NT2/D1 (cell line): ENCODE results near the gene S100A16.

Source experiments
- DNase-seq: peaks from one replicate; pipeline ENCODE4 v3.0.0-alpha.2; 2011; ENCODE audit warnings: low read depth, low spot score
- H3K27me3 ChIP-seq: 2 replicates; pipeline ENCODE4 v1.6.0; 2011; ENCODE audit warnings: mild to moderate bottlenecking; ENCODE audit not compliant: insufficient read length, insufficient read depth
- H3K36me3 ChIP-seq: 2 replicates; pipeline ENCODE4 v1.6.1; 2011; ENCODE audit warnings: mild to moderate bottlenecking, low read length, mixed read lengths; ENCODE audit not compliant: insufficient read depth, insufficient read length
- H3K4me1 ChIP-seq: 2 replicates; pipeline ENCODE4 v1.5.1; 2011; ENCODE audit not compliant: insufficient read depth, insufficient read length
- H3K4me3 ChIP-seq: 2 replicates; pipeline ENCODE4 v1.5.1; 2011; ENCODE audit warnings: low read depth; ENCODE audit not compliant: insufficient read length
- H3K9ac ChIP-seq: 2 replicates; pipeline ENCODE4 v1.6.0; 2011; ENCODE audit warnings: low read depth; ENCODE audit not compliant: insufficient read length
- H3K9me3 ChIP-seq: 2 replicates; pipeline ENCODE4 v1.5.1; 2011; ENCODE audit warnings: mild to moderate bottlenecking, low read length; ENCODE audit not compliant: insufficient read depth
- SUZ12 ChIP-seq: IDR thresholded peaks from 2 replicates; pipeline ENCODE4 v1.6.1; 2011; ENCODE audit not compliant: insufficient read length, insufficient read depth; ENCODE audit errors: extremely low read depth
- YY1 ChIP-seq: IDR thresholded peaks from 2 replicates; pipeline ENCODE4 v1.6.1; 2011; ENCODE audit not compliant: insufficient read length, insufficient read depth
- ZNF274 ChIP-seq: IDR thresholded peaks from 2 replicates; pipeline ENCODE4 v1.6.1; 2011; ENCODE audit warnings: mild to moderate bottlenecking, low read depth, low read length

S100A16 gene

GRCh38 chr1:153629343-153629665 is 16.4 kb upstream of the S100A16 start:
- H3K36me3 ChIP-seq = peaks cover 29% of the 10 kb centered on the region
- peaks cover 34% of the 10 kb centered on the region for H3K4me1 ChIP-seq
- H3K27me3 ChIP-seq = no peaks in the 10 kb centered on the region
- no peak for TF ChIP-seq YY1
- no peak for TF ChIP-seq ZNF274
- no peak for TF ChIP-seq SUZ12
- H3K4me3 ChIP-seq = no peak overlapping the region
- H3K9me3 ChIP-seq = no peaks in the 10 kb centered on the region
- no peak overlapping the region for H3K9ac ChIP-seq
- no peak for DNase-seq

GRCh38 chr1:153628638-153629342 is 15.9 kb upstream of the S100A16 start:
- no peak for DNase-seq
- TF ChIP-seq SUZ12 (no peak), YY1 (no peak), ZNF274 (no peak)
- no peaks in the 10 kb centered on the region for H3K9me3 ChIP-seq
- no peaks in the 10 kb centered on the region for H3K27me3 ChIP-seq
- no peak overlapping the region for H3K4me3 ChIP-seq
- H3K9ac ChIP-seq = peak overlapping the region; percentile 24
- peaks cover 34% of the 10 kb centered on the region for H3K36me3 ChIP-seq
- peaks cover 34% of the 10 kb centered on the region for H3K4me1 ChIP-seq

- peak within 1 kb of the TSS; percentile 75 for H3K4me3 ChIP-seq
- H3K9me3 ChIP-seq = no peaks in the 10 kb centered on the region
- DNase-seq = no peak
Measured at GRCh38 chr1:153627715-153628626, 15.0 kb upstream of the S100A16 start, which contains the start of gene S100A1. Gene S100A1 (plus strand): TSS chr1:153628434. CDS start chr1:153630522, 2,088 bp downstream.

GRCh38 chr1:153626904-153627714 is 14.2 kb upstream of the S100A16 start, which contains the start of gene S100A13:
Gene S100A13 (minus strand): TSS chr1:153627505. CDS start chr1:153626472, 1,033 bp downstream.
- Histone ChIP-seq H3K27me3 (no peaks in the 10 kb centered on the region), H3K4me3 (peak within 1 kb of the TSS; percentile 75), H3K36me3 (peaks cover 44% of the 10 kb centered on the region), H3K9me3 (no peaks in the 10 kb centered on the region), H3K4me1 (peaks cover 34% of the 10 kb centered on the region), H3K9ac (peak within 1 kb of the TSS; percentile 91)
- DNase-seq = peak; percentile 99
- TF ChIP-seq SUZ12 (no peak), YY1 (peak; percentile 20), ZNF274 (no peak)

More at GRCh38 chr1:153627715-153628626, 15.0 kb upstream of the S100A16 start, which contains the start of gene S100A1:
- H3K36me3 ChIP-seq = peaks cover 39% of the 10 kb centered on the region
- H3K9ac ChIP-seq = peak within 1 kb of the TSS; percentile 91
- peaks cover 34% of the 10 kb centered on the region for H3K4me1 ChIP-seq
- TF ChIP-seq YY1 (no peak), ZNF274 (no peak), SUZ12 (no peak)
- H3K27me3 ChIP-seq = no peaks in the 10 kb centered on the region

- TF ChIP-seq YY1 (no peak), ZNF274 (no peak)
- DNase-seq = no peak
- Histone ChIP-seq H3K9ac (peak overlapping the region; percentile 91), H3K4me1 (peaks cover 34% of the 10 kb centered on the region), H3K9me3 (no peaks in the 10 kb centered on the region), H3K4me3 (peak overlapping the region; percentile 75), H3K36me3 (peaks cover 48% of the 10 kb centered on the region), H3K27me3 (no peaks in the 10 kb centered on the region)
Measured at GRCh38 chr1:153626477-153626903, 13.6 kb upstream of the S100A16 start.

GRCh38 chr1:153624965-153625611 is 12.2 kb upstream of the S100A16 start:
- H3K36me3 ChIP-seq = peaks cover 60% of the 10 kb centered on the region
- H3K9me3 ChIP-seq = 0 out of 2 replicates have a peak, but pooled peaks cover 7% of the 10 kb centered on the region
- peaks cover 30% of the 10 kb centered on the region for H3K4me1 ChIP-seq
- DNase-seq = no peak
- no peak overlapping the region for H3K9ac ChIP-seq
- no peaks in the 10 kb centered on the region for H3K27me3 ChIP-seq
- no peak overlapping the region for H3K4me3 ChIP-seq
- TF ChIP-seq ZNF274 (no peak), YY1 (no peak), SUZ12 (no peak)
